Breast epithelium (tissue), 3 donors: ENCODE results near the gene PAGE1.

Source experiments
- POLR2A ChIP-seq: fragments of 450-650 bp; IDR thresholded peaks from one replicate; pipeline ENCODE4 v1.6.1; 2016; ENCODE audit warnings: antibody characterized with exemption, mild to moderate bottlenecking, moderate library complexity
- TF ChIP-seq, protein P1 (sequence below), 3 donors: fragments of 450-650 bp; IDR thresholded peaks; one replicate each; pipeline ENCODE4 v1.5.1; 2016 to 2017; ENCODE audit warnings: antibody characterized with exemption in 3 of 3, mild to moderate bottlenecking in 3 of 3, moderate library complexity in 3 of 3

DNA sequence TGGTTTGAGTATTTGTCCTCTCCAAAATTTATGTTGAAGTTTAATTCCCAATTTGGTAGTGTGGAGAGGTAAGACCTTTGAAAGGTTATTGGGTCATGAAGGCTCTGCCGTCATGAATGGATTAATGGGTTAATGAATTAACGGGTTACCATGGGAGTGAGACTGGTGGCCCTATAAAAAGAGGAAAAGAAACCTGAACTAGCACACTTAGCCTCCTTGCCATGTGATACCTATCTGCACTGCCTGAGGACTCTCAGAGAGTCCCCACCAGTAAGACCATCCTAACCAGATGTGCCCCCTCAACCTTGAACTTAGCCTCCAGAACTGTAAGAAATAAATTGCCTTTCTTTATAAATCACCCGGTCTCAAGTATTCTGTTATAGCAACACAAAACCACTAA is 39.3 kb downstream of the PAGE1 start:
- TF ChIP-seq, protein P1, sequence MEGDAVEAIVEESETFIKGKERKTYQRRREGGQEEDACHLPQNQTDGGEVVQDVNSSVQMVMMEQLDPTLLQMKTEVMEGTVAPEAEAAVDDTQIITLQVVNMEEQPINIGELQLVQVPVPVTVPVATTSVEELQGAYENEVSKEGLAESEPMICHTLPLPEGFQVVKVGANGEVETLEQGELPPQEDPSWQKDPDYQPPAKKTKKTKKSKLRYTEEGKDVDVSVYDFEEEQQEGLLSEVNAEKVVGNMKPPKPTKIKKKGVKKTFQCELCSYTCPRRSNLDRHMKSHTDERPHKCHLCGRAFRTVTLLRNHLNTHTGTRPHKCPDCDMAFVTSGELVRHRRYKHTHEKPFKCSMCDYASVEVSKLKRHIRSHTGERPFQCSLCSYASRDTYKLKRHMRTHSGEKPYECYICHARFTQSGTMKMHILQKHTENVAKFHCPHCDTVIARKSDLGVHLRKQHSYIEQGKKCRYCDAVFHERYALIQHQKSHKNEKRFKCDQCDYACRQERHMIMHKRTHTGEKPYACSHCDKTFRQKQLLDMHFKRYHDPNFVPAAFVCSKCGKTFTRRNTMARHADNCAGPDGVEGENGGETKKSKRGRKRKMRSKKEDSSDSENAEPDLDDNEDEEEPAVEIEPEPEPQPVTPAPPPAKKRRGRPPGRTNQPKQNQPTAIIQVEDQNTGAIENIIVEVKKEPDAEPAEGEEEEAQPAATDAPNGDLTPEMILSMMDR (IDR thresholded peaks at IDR 0.05) = no peak
- TF ChIP-seq POLR2A = no peak
